Measurements from ENCODE around the gene RAD51B. TPM values are rescaled to one million over a fixed set of nuclear protein-coding genes. Genes with fewer than 3 reads are reported as not detected.

Gene RAD51B
- total RNA-seq, 1 experiment from 2014 or later = 16.7 TPM

DNA sequence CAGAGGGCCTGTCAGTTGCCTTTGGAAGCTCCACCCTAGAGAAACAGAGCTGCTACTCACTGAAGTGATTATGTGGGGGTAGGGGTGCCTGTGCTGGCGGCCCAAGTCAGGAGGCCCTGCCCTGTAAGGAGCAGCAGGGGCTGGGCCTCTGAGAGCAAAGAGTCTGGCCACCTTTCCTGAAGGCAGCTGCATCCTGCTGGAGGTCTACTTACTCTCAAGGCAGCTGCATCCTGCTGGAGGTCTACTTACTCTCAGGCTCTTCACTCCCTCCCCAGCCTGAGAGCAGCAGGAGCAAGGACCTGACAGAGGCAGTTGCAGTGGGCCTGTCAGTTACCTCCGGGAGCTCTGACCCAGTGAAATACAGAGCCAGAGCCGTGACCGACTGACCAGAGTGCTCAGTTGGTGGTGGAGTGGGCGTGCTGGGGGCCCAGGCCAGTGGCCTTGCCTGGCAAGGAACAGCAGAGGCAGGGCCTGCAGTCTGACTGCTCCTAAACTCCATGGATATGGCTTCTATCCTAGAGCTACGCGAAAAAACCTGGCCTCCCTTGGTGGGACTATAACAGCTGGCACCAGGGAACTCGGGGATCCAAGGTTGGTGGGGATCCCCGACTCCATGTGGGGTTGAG, 32.3 kb downstream of the RAD51B start:
- H2BK12ac ChIP-seq (ENCODE audit: insufficient read length, low read depth, low read length) = no peak overlapping the region
- peaks cover 0 to 12% (median 4%) of the 10 kb centered on the region in 3 experiments; a peak in 4 of 7 replicates for H3K36me3 Mint-ChIP-seq (ENCODE audit: insufficient read depth in 1 of 3, low read depth in 3 of 3)
- peaks cover 6 to 10% of the 10 kb centered on the region in 2 experiments; a peak in 4 of 5 replicates for H3K9me3 Mint-ChIP-seq
- no peaks in the 10 kb centered on the region for H4K20me1 ChIP-seq (ENCODE audit: control insufficient read depth, insufficient read depth, insufficient read length)
- no peak overlapping the region for H2BK5ac ChIP-seq (ENCODE audit: insufficient read length, low read length)
- no peaks in the 10 kb centered on the region for H3K9me3 ChIP-seq (ENCODE audit: control insufficient read depth, low read depth, low read length)
- H3K14ac ChIP-seq (ENCODE audit: insufficient read depth, low read length) = no peak overlapping the region; the same call in 1 of the 2 replicates
- no peaks in the 10 kb centered on the region for H3K4me1 ChIP-seq (ENCODE audit: insufficient read depth, low read length)
- no peak overlapping the region for H4K8ac ChIP-seq (replicated peaks; ENCODE audit: insufficient read length, low read depth, low read length)
- H4K91ac ChIP-seq (ENCODE audit: insufficient read length, low read depth, low read length) = no peak overlapping the region
- no peak overlapping the region for H3K9ac ChIP-seq (ENCODE audit: extremely low read depth, insufficient read length, low read length)
- H3K4ac ChIP-seq (ENCODE audit: low read depth, low read length) = no peak overlapping the region
- no peak overlapping the region for H3K56ac ChIP-seq (ENCODE audit: insufficient read length, low read depth, low read length)
- no peak overlapping the region for H2AK5ac ChIP-seq (ENCODE audit: insufficient read length, low read length)
- H3K23me2 ChIP-seq (ENCODE audit: insufficient read length, low read depth, low read length, poor library complexity, severe bottlenecking) = no peaks in the 10 kb centered on the region
- no peaks in the 10 kb centered on the region for H3K79me1 ChIP-seq (ENCODE audit: insufficient read depth, low read depth, low read length, poor library complexity, severe bottlenecking)
- no peak overlapping the region for H2BK120ac ChIP-seq (ENCODE audit: low read depth, low read length, poor library complexity, severe bottlenecking)
- H3K4me3 Mint-ChIP-seq = no peak overlapping the region
- no peak overlapping the region for H3K27ac ChIP-seq (ENCODE audit: insufficient read length, low read depth, low read length)
- H3K4me2 ChIP-seq (ENCODE audit: insufficient read depth, insufficient read length, low read length) = no peak overlapping the region
- H3K27me3 Mint-ChIP-seq (ENCODE audit: low read depth) = no peaks in the 10 kb centered on the region
- no peak overlapping the region for H2BK15ac ChIP-seq (ENCODE audit: low read depth, low read length)
- DNase-seq = no peak
- H2BK20ac ChIP-seq (ENCODE audit: low read depth, low read length, poor library complexity, severe bottlenecking) = no peak overlapping the region
- H3K79me2 ChIP-seq (ENCODE audit: insufficient read depth, low read length) = no peaks in the 10 kb centered on the region
- H3K27me3 ChIP-seq (ENCODE audit: insufficient read depth, low read length) = no peaks in the 10 kb centered on the region
- WGBS (ENCODE audit: extremely low coverage, insufficient read length, low lambda C conversion rate) = no CpG with 5 or more reads among the region's 9 CpGs
- no peaks in the 10 kb centered on the region; a peak in 1 of 4 replicates for H3K4me1 Mint-ChIP-seq
- no peak overlapping the region for H3K18ac ChIP-seq (ENCODE audit: insufficient read length, low read depth, low read length)
- 0 out of 7 replicates have a peak overlapping the region, but pooled peaks of 1 of the 3 experiments have one; percentile 61 for H3K27ac Mint-ChIP-seq
- H4K5ac ChIP-seq (ENCODE audit: insufficient read length, low read depth, low read length) = no peak overlapping the region
- TF ChIP-seq, protein P1, sequence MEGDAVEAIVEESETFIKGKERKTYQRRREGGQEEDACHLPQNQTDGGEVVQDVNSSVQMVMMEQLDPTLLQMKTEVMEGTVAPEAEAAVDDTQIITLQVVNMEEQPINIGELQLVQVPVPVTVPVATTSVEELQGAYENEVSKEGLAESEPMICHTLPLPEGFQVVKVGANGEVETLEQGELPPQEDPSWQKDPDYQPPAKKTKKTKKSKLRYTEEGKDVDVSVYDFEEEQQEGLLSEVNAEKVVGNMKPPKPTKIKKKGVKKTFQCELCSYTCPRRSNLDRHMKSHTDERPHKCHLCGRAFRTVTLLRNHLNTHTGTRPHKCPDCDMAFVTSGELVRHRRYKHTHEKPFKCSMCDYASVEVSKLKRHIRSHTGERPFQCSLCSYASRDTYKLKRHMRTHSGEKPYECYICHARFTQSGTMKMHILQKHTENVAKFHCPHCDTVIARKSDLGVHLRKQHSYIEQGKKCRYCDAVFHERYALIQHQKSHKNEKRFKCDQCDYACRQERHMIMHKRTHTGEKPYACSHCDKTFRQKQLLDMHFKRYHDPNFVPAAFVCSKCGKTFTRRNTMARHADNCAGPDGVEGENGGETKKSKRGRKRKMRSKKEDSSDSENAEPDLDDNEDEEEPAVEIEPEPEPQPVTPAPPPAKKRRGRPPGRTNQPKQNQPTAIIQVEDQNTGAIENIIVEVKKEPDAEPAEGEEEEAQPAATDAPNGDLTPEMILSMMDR (conservative IDR thresholded peaks at IDR 0.05) = no peak
- H2AFZ ChIP-seq (ENCODE audit: low read length) = no peak overlapping the region
- H3T11ph ChIP-seq (ENCODE audit: low read length) = no peak overlapping the region
- no peak overlapping the region for H3K23ac ChIP-seq (ENCODE audit: insufficient read length, low read depth, low read length)
